NCI-H2107 treated with DMSO at 0.1 percent for 48 hours (cell line): ENCODE results near the gene ADAMTS2.

Source experiments
- DNase-seq: peaks from one replicate; lab custom pipeline; 2025; ENCODE audit not compliant: unreplicated experiment; lab: John Stamatoyannopoulos, UW

ADAMTS2 gene

DNA sequence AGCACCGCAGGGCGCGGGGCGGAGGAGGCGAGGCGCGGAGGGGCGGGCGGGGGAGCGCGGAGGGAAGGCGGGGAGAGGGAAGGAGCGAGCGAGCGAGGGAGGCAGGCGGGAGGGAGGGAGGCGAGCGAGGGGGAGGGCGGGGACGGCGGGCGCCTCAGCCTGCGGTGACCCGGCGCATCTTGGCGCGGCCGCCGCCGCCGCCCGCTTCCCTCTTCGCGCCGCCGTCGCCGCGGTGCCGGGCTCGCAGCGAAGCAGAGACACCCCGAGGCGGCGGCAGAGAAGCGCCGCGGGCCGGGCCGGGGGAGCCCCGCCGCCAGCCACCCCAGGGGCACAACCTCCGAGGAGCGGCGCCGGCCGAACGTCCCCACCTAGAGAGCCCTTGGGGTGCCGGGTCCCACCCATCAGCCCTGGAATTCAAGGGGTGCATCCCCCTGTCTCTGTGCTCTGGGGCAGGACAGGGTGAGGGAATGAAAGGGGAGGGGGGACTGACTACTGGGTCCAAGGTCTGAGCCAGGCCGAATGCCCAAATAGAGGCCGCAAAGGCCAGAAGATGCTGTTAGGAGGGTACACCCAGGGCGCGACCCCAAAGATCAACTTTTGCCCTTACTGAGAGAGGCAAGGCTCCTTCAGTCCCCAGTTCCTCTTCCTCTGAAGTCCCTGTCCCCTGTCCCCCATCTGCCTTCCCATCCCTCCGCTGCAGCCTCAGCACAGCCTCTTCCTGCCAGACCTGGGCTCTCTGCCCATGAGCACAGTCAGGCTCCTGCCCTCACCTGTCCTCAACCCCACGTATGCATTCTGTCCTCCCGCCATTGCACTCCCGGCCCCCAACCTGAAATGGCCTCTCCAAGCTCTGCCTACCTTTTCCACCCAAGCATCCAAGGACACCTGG lies at the start of gene ADAMTS2:
ADAMTS2 (minus strand) TSS at position 29 of the 889 bp plus-strand sequence. CDS start 133 bp downstream, outside the sequence.
- DNase-seq, result no peak

DNA sequence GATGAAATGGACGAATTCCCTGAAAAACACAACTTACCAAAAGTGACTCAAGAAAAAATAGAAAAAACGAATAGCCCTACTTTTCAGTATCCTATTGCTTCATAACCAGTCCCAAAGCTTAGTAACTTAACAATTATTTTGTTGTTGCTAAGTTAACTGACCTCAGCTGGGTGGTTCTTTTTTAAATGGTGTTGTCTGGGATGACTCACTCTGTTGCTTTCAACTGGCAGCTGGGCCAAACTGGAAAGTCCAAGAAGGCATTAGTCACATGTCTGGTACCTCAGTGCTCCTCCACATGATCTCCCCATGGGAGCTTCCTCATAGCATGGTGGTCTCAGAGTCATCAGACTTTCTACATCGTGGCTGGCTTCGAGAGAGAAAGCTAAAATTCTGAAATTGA lies 47.8 kb upstream of the ADAMTS2 start:
- DNase-seq, result no peak

DNA sequence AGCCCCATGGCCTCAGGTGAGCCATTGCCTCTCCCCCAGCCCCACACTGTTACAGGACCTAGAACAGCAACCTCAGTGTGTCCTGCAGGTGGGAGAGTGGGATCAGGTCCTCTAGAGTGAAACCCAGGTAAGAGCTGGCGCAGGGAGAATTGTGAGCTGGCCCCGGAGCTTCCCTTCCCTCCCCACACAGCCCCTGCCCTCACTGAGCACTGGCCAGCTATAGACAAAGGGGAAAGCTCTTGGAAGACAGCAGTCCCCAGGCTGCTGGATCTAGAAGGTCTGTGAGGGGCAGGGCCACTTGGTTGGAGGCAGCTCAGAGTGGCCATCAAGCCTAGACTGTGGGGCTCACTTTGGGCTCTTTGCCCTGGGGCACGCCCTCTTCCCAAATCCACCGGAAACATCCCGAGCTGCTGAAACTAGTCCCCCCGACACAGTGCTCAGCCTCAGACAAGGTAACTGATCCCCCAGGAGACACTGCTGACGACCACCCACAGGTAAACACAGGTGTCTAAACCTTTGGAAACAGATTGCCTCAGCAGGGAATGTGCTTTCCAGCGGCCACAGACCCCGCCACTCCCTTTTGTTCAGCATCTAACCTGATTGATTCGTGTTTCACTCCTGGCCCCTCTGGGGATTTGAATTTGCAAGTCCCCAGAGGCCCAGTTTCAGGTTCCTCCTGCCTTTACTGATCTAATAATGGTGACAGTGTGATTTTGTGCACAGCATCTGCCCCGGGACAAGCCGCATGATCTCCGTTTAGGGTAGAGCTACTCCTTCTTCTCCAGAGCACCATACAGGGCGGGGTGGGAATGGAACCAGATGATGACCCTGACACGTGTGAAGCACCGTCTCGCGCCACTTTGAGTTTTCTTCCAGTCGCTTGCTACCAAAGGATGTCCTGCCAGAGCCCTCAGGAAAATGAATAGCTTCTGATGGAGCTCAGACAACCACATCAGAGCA lies 42.2 kb upstream of the ADAMTS2 start:
- no peak for DNase-seq

DNA sequence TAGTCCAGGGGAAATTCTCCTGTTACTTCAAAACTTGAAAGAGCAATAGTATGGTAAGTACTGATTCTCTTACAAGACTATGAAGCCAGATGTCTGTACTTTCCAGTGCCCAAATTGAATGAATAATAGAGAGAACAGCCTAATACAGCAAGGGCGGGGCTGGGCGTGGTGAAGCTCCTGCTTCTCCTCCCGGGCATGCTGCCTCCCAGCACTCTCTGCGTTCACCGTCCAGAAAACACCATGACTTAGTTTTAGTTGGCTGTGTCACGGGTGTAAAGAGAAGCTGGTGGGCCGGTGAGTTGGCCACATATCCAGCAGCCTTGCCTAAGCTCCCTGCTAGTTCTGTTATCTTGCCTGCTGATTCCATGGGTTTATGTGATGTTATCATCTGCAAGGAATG lies 40.7 kb upstream of the ADAMTS2 start:
- DNase-seq, result no peak

DNA sequence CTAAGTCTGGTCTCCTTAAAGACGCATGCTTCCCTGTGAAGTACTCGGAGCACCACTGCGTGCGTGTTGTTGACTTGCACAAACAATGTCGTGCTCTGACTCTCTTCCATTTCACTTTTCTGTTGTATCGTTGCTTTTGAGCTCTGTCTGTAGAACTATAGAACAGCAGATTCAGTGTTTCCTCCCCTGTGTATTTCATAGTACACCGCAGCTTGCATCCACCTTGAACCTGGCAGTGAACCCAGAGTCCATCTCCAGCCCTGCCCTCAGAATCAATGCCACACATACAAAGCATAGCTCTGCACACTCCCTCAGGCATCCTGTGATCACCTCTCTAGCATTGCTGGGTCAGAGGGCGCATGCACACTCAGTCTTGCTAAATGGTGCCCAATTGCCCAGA lies 37.2 kb upstream of the ADAMTS2 start:
- DNase-seq, result no peak

DNA sequence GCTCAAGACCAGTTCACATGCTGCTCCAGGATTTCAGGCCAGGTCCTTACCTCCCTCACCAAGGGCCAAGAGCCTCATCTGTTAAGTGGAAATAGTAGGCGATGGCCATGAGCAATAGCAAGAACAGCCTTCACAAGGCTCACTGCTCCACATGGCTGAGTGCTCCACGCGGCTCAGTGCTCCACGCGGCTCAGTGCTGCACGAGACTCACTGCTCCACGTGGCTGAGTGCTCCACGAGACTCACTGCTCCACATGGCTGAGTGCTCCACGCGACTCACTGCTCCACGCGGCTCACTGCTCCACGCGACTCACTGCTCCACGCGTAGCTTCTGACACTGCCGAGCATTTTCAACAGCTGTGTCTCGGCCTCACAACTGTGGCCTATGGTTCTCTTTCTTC lies 36.4 kb upstream of the ADAMTS2 start:
- no peak for DNase-seq

DNA sequence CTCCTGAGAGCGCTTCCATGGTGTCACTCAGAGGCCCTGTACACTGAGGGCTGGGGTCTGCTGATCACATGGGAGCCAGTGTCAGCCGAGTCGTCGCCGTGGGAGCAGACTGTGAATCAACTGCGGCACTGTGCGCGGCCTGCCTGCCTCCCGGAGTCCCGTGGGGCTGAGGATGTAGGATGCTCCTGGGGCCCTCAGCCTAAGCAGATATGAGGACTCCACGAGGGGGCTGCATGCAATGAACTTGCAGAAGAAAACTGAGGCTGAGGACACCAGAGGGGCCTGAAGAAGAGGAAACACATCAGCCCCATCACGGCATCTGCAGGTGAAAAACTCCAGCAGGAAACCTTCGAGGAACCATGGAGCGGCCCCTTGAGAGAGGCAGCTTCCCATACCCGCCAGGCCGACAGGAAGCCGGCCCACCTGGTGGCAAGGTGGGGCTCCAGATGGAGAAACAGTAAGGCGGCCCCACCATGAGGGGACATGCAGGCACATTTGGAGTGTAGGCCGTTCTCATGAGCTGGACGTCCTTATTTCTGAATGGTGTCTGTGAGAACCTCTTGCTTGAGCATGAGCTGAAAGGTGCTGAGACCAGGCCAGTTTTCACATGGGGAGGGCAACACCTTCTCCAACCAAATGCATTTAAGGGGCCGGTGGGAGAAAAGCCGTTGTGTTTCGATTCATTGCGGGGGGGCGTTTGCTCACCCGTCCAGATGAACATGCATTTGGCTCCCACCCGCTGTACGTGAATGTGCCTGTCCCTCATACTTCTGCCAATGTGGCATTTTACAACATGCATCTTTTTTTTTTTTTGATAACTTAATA lies 35.2 kb upstream of the ADAMTS2 start:
- no peak for DNase-seq

DNA sequence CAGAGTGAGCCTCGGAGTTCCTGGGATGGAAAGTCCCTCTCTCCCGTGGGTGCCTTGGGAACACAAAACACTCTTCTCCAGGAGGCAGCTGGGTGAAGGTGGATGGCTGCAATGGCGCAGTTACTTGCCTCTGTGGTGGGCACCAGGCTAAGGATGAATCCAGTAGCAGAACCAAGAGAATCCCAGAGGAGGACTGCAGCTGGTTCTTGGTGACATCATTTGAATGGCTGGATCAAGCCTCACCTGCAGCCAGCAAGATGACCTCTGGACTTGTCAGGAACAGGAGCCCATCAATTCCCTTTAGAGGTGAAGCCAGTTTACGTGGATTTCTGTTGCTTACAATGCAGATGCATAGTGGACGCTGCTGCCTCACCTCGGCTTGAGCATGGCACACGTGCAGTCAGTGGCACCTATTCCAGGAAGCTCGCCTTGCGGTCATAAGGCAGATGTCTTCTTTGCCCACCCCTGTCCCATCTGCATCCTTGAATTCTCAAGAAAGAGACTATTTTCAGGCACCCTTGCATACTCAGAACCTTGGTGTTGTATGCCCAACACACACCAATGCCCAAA lies 34.1 kb upstream of the ADAMTS2 start:
- DNase-seq, result no peak

DNA sequence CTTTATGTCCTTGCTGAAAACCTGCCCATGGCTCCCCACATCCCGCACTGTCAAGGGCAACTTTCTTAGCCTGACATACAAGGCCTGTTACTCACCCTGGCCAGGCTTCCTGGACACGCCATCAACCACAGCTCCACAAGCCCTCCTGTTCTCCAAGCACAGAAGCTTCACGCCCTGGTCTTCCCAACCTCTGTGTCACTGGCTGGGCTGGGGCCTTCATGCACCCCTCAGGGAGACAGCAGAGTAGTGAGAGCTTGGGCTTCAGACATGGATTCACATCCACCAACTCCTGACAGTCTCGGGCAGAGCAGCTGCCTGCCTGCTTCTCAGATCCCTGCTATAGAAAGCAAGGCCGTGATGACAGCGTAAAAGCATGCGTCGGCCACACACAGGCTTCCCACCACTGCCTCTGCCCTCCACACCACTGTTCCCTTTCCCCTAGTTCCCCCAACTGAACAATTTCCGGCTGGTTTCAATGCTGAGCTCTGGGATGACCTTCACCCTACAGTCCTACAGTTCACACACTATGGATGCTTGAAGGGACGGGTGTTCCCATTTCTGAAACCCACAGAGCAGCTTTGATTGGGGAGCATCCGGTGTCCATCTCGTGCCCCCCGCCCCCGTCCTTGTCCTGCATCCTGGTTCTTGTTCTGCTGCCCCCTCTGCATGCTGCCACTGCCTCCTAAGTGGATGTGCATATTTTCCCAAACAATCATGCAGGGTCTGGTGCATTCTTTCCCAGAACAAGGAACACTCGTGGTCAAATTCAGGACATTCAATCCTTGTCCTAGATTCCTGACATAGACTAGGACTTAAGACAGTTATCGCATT lies 33.4 kb upstream of the ADAMTS2 start:
- no peak for DNase-seq

DNA sequence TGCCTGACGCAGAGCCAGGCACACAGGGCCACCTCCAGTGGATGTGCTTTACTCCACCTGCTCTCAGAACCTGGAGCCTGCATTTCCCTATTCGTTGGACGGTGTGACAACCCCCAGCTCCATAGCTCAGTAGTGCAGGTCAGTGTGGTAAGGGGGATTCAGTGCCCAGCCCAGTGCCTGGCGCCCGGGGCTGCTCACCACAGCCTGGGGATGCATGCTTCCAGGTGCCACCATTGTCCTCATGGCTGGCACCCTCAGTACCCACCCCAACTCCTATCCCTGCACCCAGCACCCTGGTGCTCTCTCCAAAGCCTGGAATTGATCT lies 32.8 kb upstream of the ADAMTS2 start:
- DNase-seq, result no peak

DNA sequence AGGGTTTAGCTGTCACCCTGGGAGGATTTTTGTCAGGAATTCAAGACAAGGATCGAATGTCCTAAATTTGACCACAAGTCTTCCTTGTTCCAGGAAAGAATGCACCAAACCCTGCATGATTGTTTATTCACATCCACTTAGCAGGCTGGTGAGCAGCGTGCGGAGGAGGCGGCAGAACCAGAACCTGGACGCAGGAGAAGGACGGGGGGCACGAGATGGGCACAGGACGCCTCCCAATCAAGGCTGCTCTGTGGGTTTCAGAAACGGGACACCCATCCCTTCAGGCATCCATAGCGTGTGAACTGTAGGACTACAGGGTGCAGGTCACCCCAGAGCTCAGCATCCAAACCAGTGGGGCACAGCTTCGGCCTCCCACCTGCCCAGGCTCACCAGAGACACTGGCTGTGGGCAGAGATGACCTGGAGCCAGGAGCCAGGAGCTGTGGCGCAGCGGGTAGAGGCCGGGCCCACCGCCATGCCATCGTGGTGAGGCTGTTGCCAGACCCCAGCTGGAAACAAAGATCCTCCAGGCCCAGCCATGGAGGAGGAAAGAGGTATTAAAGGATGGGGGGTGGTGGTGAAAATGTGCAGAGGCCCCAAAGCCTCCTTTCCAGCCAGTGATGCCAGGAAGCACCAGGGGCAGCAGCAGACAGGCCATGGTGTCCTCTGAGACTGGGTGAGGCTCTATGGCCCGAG lies 32.3 kb upstream of the ADAMTS2 start:
- DNase-seq, result no peak

DNA sequence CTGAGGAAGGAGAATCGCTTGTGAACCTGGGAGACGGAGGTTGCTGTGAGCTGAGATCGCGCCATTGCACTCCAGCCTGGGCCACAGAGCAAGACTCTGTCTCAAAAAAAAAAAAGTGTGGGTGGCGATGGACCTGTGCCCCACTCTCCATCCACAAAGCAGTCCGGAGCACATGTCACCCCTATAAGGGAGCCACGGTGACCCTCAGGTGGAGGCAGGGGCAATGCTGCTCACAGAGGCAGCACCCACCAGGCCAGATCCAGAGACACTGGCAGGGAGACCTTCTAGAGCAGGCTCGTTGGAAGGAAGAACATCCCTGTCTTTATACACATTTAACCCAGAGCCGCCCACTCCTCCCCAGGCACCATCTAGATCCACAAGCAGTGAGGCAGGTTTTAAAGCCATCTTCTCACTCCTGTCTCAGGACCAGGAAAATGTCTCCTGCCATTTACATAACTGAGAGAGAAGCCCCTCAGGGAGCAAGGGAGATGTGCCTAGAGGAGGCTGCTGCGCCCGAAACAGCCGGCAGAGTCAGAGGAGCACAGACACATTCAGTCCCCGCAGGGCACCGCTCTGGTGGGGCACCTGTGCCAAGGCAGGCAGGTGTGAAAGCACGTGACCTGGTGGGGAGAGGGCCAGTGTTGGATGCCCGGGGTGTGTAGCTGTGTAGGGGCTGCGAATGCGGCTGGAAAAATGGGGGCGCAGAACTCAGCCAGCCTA lies 31.6 kb upstream of the ADAMTS2 start:
- no peak for DNase-seq

DNA sequence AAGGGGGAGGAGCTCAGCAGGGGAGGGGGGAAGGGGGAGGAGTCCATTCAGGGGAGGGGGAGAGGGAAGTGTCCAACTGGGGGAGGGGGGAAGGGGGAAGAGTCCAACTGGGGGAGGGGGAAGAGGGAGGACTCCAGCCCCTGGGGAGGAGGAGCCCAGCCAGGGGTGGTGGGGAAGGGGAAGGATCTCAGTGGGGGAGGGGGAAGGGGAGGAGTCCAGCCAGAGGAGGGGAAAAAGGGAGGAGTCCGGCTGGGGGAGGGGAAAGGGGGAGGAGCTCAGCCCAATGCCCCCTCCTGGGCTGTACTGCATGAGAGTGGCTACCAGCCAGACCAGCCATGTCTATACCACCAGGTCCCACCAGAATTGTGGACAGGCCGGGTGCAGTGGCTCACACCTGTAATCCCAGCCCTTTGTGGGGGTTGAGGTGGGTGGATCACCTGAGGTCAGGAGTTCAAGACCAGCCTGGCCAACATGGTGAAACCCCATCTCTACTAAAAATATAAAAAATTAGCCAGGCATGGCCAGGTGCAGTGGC lies 30.6 kb upstream of the ADAMTS2 start:
- DNase-seq, result no peak

DNA sequence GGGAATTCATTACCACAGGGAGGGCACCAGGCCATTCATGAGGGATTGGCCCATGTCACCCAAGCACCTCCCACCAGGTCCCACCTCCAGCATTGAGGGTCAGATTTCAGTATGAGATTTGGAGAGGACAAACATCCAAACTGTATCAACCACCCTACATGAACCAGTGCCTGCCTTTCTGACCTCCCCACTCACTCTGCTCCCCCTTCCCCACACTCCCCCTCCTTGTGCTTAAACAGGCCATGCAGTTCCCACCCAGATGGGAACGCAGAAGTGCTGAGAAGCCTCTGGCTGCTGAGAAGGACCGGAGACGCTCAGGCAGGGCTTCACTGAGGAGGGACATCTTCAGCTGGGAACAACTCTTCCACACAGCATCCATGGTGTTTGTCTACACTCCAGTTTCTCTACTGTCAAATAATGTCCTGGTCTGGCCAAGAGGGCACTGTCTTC lies 30.0 kb upstream of the ADAMTS2 start:
- no peak for DNase-seq

DNA sequence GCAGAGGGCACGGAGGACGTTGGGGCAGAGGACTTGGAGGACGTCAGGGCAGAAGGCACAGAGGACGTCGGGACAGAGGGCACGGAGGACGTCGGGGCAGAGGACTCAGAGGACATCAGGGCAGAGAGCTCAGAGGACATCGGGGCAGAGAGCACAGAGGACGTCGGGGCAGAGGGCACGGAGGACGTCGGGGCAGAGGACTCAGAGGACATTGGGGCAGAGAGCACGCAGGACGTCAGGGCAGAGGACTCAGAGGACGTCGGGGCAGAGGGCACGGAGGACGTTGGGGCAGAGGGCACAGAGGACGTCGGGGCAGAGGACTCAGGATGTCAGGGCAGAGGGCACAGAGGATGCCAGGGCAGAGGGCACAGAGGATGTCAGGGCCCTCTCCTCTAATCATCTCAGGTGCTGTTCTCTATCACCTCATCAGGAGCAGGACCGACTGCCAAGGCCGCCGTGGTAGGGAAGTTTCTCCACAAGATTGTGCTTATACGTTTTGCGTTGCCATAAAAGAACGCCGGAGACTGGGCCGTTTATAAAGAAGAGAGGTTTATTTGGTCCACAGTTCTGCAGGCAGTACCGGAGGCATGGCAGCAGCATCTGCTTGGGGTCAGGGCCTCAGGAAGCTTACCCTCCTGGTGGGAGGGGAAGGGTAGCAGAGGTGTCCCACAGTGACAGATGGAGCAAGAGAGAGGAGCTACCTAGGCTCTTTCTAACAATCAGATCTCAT lies 29.4 kb upstream of the ADAMTS2 start:
- DNase-seq, result no peak

DNA sequence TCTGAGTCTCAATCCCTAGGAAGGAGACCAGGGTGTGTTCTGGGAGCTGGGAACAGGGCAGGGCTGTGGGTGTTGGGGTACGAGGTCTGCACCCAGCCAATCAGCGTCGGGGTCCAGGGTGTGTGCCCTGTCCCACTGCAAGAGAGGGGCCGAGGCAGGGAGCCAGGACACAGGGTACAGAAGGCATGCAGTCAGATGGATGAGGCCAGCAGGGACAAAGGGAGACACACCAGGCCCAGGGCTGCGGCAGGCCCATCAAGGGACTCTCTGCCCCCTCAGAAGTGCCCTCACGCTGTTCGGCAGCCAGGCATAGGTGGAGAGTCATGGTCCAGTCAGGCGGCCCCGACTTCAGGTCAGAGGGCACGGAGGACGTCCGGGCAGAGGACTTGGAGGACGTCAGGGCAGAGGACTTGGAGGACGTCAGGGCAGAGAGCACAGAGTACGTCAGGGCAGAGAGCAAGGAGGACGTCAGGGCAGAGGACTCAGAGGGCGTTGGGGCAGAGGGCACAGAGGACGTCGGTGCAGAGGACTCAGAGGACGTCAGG lies 28.8 kb upstream of the ADAMTS2 start:
- no peak for DNase-seq
